NOMO-1 (cell line): ENCODE data around the gene CAMKK1.
A peak's percentile ranks its signal among the peaks of the same experiment; 100 is the strongest.
"Not testable (repeated sequence)": the region's sequence is repeated elsewhere in the genome, so short reads cannot be mapped to it uniquely, and the experiment has no call there.

Experiments
- DNase-seq, 2 experiments: peaks; one replicate each; lab custom pipeline; 2025; ENCODE audit not compliant: unreplicated experiment in 2 of 2; lab: John Stamatoyannopoulos, UW

The CAMKK1 gene

DNA sequence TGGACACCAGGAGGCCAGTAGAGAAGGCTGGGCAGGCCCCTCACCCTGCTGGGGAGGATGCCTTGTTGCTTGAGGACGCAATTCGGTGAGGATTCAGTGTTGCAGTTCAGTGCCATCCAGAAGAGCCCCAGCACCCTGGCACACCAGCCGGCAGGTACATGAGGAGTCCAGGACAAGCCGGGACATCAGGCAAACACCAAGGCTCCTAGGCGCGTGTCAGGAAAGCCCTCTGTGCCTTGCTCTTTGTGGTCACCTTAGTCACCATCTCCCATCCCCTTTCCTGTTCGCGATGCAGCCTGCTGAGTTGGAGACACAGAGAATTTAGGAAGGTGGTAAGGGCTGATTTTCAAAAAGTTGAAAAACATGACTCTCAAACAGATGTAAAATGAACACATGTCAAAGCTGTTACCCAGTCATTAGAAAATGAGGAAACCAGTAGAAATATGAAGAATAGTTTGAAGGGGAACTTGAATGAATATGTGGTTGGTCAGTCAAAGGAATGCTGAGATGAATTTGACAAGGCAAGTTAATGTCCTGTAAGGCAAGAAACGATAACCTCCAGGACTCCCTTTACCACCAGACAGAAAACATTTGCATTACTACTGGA is 44.5 kb downstream of the CAMKK1 start:
- DNase-seq, result no peak

DNA sequence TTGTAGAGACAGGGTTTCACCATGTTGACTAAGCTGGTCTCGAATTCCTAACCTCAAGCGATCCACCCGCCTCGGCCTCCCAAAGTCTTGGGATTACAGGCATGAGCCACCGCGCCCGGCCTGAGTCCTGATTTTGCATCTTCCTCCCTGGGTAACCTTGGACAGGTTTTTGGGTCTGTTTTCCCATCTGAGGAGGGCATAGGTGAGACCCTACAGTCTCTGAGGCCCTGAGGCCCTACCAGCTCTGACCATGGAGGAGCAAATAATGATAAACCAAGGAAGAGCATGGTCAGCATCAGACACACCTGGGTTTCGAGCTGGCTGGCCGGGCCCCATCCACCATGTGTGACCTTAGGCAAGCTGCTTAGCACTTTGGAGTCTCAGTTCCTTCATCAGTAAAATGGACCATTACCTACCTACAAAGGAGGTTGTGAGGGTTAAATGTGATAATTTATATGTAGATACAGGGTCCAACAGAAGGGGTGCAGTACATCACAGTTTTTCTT is 45.6 kb downstream of the CAMKK1 start:
- DNase-seq, result no peak

DNA sequence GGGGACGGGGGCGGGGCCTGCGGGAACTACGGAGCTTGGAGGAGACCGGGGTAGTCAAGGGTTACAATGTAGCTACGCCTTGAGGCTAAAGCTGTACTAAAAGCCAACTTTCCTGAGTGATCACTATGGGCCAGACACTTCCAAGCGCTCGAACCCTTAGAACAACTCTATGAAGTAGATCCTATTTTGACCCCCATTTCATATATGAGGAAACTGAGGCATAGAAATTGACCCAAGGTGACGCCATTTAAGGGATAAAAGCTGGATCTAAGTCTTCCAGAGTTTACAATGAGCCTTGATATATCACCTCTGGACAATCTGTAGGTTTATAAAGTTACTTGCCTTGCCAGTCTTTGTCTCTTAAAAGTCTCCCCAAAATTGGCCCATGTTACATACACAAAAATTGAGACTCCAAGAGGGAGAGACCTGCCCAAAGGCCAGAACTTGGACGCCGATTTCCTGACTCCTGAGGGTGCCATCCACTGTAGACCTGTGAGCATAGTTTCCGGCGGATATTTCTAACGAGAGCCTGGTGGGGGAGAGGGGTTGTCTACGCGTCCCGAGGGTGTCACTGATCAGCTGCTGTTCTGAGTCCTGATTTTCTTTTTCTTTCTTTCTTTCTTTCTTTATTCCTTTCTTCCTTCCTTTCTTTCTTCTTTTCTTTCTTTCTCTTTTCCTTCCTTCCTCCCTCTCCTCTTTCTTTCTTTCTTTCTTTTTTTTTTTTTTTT is 46.3 kb downstream of the CAMKK1 start:
- no peak for DNase-seq

DNA sequence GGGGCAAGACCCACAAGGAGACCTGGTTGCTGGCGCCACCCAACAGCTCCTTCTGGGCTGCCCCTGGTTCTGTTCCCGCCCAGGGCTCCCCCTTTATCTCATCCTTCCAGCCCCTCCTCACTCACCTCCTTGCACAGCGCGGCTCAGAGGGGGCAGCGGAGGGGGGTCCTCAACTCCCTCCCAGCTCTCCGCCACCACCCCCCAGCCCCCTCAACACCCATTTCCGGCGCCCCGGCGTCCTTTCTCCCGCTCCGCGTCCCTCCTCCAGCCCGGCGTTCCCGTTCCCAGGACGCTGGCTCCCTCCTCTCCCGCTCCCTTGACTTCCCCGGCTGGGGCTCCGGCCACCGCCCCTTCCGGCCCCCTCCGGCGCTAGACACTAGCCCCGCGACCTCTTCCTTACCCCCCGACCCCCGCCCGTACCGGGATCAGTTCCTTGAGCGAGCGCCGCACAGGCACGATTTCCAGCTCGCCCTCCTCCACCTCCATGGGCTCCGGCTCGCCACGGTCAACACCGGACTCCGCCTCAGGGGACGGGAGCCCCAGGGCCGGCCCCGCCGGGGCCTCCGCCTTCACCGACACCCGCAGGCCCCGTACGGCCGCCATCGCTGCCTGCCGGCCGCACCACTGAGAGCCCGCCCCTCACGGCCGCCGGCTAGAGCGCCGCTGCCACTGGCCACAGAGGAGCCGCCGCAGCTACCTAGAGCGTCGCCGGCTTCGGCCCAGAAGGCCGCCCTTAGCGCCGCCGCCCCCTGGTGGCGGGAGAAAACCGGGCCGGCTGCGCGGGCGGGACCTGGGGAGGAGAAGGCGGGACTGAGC is 47.0 kb downstream of the CAMKK1 start, which contains the start of gene NCBP3:
Gene NCBP3 (minus strand): TSS at position 626 of the 816 bp plus-strand sequence. CDS start 23 bp downstream, at position 603.
- DNase-seq, result peak; percentile 83 to 95

DNA sequence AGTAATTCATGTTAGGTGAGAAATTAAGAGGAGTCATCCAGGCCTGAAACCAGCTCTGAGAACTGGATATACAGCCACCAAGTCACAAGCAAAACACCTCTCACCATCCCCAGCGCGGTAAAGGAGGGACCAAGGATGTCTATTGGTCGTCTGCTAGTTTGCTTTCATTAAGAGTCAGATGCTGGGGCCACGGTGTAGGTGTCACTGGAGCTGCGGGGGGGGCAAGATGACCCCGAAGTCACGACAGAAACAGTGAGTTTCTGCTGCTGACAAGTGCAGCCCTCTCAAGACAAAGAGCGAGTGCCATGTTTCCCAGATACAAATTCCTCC is 47.6 kb downstream of the CAMKK1 start:
- peak in 1 of 2 experiments; percentile 23 for DNase-seq

DNA sequence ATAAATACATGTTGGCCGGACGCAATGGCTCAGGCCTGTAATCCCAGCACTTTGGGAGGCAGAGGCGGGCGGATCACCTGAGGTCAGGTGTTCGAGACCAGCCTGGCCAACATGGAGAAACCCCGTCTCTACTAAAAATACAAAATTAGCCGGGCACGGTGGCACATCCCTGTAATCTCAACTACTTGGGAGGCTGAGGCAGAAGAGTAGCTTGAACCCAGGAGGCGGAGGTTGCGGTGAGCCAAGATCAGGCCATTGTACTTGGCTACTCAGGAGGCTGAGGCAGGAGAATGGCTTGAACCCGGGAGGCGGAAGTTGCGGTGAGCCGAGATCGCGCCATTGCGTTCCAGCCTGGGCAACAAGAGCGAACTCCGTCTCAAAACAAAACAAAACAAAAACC is 48.3 kb downstream of the CAMKK1 start:
- not testable (repeated sequence) for DNase-seq

DNA sequence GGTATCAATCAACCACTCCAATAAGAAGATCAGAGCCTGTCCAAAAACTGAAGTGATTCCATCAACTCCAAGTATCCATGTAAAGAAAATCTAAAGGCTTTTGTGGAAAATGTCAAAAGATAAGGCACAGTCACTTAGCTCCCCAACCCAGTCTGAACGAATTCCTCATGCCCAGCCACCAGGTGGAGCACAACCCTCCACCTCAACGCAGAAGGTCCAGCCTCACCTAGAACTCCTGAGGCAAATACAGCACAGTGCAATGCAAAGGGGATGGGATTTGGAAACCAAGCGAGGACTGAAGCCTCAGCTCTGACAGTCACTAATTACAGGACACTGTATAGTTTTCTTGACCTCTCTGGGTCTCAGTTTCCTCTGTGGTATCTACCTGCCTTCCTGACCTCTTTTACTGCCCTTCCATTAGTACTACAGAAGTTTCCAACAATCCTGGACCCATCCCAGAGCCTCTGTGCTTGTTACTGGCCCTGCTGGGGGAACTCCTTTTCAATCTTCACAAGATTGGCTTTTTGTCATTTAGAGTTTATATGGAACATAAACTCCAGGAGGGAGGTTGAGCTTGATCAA is 48.8 kb downstream of the CAMKK1 start:
- peak; percentile 38 to 56 for DNase-seq

DNA sequence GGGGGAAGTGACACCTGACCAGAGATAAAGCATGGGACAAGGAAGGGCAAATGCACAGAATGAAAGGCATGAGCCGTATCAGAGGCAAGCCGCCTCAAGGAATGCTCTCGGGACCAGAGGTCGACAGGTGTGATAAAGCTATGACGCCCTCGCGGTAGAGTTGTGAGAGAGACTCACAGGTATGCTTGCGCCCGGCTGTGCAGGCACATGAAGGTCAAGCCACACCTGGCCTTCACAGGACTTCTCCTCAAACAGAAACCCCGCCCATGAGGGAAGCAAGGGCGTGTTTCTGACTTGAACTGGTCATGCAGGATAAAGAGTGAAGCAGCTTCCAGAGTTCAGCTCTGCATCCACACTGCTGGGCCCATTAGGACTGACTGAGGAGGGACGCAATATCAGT is 54.6 kb downstream of the CAMKK1 start:
- DNase-seq, result no peak

DNA sequence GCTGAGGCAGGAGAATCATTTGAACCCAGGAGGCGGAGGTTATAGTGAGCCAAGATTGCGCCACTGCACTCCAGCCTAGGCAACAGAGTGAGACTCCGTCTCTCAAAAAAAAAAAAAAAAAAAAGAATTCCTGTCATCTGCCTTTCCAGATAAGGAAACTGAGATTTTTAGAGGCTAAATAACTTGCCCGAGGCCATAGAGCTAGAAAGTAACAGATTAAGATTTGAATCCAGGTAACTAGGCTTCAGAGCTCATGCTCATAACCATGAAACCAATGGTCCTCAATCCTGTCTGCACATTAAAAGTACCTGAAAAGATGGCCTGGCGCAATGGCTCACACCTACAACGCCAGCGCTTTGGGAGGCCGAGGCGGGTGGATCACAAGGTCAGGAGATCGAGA is 56.3 kb downstream of the CAMKK1 start:
- DNase-seq, result no peak

DNA sequence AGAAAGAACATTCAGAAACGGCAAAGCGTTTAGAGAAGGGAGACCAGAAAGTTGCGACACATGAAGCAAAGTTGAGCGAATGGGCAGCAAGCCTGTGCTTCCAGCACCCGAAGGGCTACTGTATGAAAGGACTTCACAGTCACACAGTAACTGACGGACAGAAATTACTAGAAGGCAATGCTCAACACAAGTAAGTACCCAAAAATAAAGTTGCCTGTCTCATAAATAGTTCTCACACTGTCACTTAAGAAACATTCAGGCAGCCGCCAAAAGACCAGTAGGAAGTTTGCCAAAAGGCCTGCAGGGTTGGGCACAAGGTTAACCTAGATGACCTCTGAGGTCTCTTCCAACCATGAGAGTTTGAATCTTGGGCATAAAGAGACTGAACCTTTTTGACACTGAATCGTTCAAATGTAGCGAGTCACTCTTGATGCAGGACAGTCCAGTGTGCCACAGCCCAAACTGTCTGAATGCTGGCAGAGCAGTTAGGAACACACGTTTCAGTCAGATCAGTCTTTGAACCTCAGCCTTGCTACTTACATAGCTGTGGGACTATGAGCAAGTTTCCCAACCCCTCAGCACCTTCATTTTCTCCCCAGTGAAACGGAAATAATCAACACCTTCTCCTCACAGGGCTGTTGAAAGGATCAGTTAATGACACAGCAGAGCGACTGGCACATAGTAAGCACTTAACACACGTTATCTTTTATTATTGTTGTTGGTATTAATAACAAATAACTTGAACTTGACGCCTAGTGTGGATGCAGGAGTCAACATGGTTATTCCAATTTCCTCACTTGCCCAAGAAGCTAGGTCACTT is 57.2 kb downstream of the CAMKK1 start:
- peak; percentile 32 to 49 for DNase-seq

DNA sequence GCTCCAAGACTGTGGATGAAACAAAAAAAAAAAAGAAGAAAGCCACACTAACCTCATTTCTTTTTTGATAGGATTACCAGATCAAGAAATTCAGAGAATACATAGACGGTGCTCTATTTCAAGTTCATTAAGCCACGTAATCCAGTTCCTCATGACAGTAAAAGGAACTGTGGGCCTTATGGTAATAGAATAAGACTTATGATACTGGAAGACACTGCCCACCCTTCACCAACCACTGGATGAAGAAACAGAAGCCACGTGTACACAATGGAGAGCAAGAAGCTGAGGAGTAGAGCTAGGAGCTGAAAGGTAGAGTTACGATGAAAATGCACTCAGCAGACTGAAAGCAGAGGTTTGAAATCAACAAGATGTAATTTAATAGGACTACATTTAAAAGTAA is 58.0 kb downstream of the CAMKK1 start:
- peak; percentile 64 to 92 for DNase-seq

DNA sequence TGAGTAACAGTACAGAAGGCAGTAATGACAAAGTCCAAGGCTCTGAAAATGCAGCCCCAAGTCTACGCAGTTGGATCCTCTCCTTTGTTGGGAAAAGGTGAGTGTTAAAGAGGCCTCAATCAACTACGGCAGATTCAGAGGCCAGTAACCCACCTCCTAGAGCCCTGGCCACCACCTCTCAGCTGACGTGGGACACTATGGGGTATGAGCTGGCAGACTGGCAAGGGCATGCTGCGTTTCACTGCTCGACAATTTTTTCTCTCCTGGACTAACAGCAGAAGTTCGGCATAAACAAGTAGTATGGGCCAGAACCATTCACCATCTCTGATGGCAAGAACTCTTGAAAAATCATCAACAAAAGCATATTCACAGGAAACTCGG is 64.0 kb downstream of the CAMKK1 start:
- no peak for DNase-seq

DNA sequence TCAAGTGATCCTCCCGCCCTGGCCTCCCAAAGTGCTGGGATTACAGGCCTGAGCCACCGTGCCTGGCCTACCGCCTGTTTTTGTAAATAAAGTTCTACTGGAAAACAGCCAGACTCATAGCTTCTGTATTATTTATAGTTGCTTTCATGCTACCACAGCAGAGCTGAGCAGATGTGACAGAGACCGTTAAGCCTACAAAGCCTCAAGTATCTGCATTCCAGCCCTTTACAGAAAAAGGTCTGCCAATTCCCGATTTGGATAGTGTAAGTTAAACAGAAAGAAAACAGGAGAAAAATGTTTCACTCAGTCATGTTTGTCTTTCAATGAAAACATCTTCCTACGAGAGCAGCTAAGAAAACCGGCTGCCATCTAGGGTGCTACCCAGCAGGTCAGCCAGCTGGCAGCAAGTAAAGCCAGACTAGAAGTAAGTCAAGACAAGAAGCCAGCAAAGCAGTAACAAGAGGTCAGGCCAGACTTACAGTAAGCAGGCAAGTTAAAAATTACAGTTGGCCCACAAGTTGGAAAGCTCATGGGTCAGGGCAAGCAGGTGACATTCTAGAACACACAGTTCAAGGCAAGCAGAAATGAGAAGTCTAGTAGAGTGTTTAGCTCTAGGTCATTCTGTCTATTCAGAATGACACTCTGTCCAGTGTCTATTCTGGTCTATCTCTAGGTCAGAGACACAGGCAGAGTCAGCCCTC is 64.6 kb downstream of the CAMKK1 start:
- DNase-seq, result no peak

DNA sequence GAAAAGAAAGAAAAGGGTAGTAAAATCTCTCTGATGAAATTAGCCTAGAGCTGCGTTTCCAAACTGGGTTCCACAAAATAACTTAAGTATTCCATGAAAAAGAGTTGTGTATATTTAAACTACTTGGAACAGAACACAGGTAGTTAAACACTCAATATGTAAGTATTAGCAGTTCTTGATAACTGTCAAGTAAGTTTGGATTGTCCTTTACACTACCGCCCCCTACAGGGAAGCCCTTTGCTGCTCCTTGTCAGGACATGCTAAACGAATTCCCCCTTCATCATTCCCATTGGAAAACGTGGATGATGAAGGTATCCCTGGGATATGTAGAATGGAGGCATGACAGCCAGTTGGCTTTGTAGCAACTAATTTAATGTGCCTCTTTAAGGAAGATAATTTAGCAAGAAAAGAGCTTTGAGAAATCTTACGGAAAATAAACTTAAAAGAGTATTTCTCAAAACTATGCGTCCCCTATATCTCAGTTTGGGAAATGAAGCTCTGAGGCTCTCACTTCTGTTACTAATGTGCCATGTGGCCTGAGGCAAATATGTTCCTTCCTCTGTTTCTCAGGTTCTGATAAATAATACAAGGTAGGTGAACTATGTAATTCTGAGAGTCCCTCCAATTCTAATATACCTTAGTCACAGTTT is 65.6 kb downstream of the CAMKK1 start:
- DNase-seq, result peak in 1 of 2 experiments; percentile 36

DNA sequence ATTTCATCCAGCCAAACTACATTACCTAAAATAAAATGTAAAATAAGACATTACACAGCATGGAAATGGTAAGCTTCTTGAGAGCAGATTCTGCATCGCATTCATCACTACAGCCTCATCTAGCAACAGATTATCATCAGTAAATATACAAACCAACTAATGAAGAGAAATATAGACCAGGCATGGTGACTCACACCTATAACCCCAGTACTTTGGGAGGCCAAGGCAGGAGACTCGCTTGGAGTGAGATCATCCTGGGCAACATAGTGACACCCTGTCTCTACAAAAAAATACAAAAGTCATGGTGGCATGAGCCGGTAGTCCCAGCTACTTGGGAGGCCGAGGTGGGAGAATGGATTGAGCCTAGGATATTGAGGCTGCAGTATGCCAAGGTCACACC is 66.7 kb downstream of the CAMKK1 start:
- no peak for DNase-seq

DNA sequence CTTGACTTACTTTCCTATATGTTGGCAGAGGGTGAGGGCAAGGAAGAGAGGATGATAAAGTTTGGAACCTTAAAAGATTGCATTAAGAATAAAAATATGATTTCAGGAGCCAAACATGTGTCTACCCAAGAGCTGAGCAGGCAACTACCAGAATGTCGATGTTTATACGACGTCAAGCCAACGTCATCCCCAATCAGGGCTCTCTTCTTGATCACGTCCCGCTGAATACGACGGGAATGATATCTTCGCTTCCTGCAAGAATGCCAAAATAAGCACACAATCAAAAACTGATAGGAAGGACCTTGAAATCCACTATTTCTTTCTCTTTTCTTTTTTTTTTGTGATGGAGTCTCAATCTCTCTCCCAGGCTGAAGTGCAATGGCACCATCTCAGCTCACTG is 71.8 kb downstream of the CAMKK1 start:
- DNase-seq, result no peak

DNA sequence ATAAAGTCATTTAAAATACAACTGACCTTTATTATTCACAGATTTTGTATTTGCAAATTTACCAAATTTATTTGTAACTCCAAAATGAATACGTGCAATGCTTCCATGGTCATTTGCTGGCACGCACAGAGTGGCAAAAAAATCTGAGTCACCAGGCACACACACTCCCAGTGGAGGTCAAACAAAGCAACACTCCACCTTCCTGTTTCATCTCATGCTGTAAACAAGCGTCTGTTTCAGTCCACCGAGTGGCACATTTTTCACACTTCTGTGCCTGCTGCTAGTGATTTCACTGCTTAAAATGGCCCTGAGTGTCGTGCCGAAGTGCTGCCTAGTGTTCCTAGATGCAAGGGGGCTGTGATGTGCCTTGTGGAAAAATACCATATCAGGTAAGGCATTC is 74.1 kb downstream of the CAMKK1 start:
- DNase-seq, result no peak

DNA sequence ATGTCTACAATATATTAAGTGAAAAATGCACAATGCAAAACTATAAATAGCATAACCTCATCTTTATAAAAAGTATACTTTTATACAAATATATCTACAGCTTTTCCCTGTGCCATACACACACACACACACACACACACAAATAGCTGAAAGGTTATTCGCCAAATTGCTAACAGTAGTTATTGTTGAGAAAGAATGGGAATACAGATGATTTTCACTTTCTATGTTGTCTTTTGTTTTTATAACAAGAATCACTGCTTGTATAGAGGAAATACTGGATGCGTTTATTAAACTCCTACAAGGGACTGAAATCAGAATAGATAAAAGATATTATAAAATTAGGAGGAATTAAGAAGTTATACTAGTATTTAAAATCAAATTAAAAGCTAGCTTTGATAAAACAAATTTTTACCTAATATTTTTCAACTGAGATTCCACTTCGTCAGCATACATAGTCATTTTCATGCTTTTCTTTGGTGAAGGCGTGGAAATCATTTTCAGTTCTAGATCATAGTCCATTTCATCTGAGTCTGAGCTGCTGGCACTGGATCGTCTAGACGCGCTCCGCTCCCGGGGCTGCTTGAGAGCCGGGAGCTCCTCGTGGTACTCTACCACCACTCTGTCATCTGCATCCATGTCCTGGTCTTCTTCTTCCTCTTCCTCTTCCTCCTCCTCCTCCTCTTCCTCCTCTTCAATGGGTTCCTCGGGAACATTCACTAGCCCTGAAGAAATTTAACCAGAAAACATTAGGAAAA is 74.8 kb downstream of the CAMKK1 start:
- DNase-seq, result no peak

DNA sequence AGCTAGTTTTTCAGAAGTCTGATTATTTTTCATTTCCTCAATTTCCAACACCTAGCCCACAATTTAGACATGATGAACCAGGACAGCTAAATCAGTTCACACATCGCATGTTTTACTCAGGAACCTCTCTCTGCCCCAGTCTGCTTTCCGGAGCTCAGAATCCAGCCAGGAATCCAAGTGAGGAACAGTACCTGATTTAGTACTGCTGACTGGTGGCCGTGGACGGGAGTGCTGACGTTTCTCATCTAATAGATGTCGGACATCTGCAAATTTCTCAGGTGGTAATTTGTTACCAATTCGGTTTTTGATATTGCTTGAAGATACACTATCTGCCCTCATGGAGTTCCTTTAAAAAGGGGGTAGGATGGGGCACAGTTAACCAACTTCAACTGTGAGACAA is 76.9 kb downstream of the CAMKK1 start:
- no peak for DNase-seq
